Endothelial cell of umbilical vein (primary cell): ENCODE measurements around the gene INCENP. TPM values are rescaled to one million over a fixed set of nuclear protein-coding genes. Genes with fewer than 3 reads are reported as not detected.

Source experiments
- BruUV-seq: library from RNA; stranded (reverse); fragments of 400-500 nt; replicated peaks from 2 replicates; lab custom pipeline; 2021; lab: Mats Ljungman, UMichigan
- CTCF ChIA-PET: fragments of 300-600, 350-600 bp; sonication (Branson Sonifier 250); formaldehyde crosslinking; loops from one replicate; lab custom pipeline; 2021; ENCODE audit warnings: antibody characterized with exemption, inconsistent platforms; lab: Charles Lee
- POLR2A ChIA-PET: fragments of 300-600, 350-600 bp; sonication (Branson Sonifier 250); formaldehyde crosslinking; loops from one replicate; lab custom pipeline; 2021; ENCODE audit warnings: antibody characterized with exemption, inconsistent platforms; lab: Charles Lee
- DNase-seq: peaks from one replicate; pipeline ENCODE4 v3.0.0-alpha.2; 2011; ENCODE audit warnings: low read depth, low spot score
- FAIRE-seq: peaks from 2 replicates; lab custom pipeline; 2011; peaks lifted over from hg19 to GRCh38; lab: Jason Lieb, UNC
- H2AFZ ChIP-seq: 2 replicates; pipeline ENCODE4 v1.6.0; 2012; ENCODE audit warnings: low read depth, low read length, control low read depth, inconsistent platforms
- H3K27ac ChIP-seq: 2 replicates; pipeline ENCODE4 v1.5.1; 2011; ENCODE audit warnings: low read depth, mild to moderate bottlenecking, control low read depth, low read length, moderate library complexity; ENCODE audit not compliant: insufficient read depth
- H3K27me3 ChIP-seq, 2 experiments: 2 replicates each; pipeline versions ENCODE4 v1.6.0 to v1.6.1; 2011; ENCODE audit warnings: low read length in 2 of 2, mixed read lengths in 1 of 2; ENCODE audit not compliant: control insufficient read depth in 2 of 2, insufficient read depth in 2 of 2
- H3K36me3 ChIP-seq, 2 experiments: 2 replicates in 1 of 2; 3 replicates in 1 of 2; pipeline ENCODE4 v1.5.1; 2011; ENCODE audit warnings: low read length in 2 of 2, mild to moderate bottlenecking in 1 of 2, moderate library complexity in 1 of 2; ENCODE audit not compliant: control insufficient read depth in 2 of 2, insufficient read depth in 2 of 2; ENCODE audit errors: extremely low read depth in 1 of 2
- H3K4me1 ChIP-seq: 3 replicates; pipeline ENCODE4 v1.5.1; 2011; ENCODE audit warnings: mild to moderate bottlenecking, low read length; ENCODE audit not compliant: control insufficient read depth, insufficient read depth; ENCODE audit errors: extremely low read depth
- H3K4me2 ChIP-seq: 2 replicates; pipeline ENCODE4 v1.6.1; 2011; ENCODE audit warnings: low read length, control low read depth, mixed read lengths; ENCODE audit not compliant: insufficient read depth
- H3K4me3 ChIP-seq, 3 experiments: fragments of 200-600 bp in 1 of 3; sonication (generic), shearing (Covaris generic) in 1 of 3; replicated peaks in 1 of 3; 2 replicates each; pipeline ENCODE4 v1.5.1; 2011 to 2016; ENCODE audit warnings: control low read depth in 3 of 3, low read length in 3 of 3, mild to moderate bottlenecking in 2 of 3, inconsistent platforms in 1 of 3, low read depth in 1 of 3, moderate library complexity in 1 of 3; ENCODE audit not compliant: insufficient read depth in 1 of 3
- H3K79me2 ChIP-seq: 2 replicates; pipeline ENCODE4 v1.6.0; 2012; ENCODE audit warnings: low read length, inconsistent platforms; ENCODE audit not compliant: control insufficient read depth, insufficient read depth
- H3K9ac ChIP-seq: replicated peaks from 2 replicates; pipeline ENCODE3; 2011; ENCODE audit warnings: low read length, control low read depth; ENCODE audit not compliant: insufficient read depth; ENCODE audit errors: extremely low read depth
- H3K9me1 ChIP-seq: replicated peaks from 3 replicates; pipeline ENCODE4 v1.6.0; 2011; ENCODE audit warnings: mild to moderate bottlenecking, low read length; ENCODE audit not compliant: control insufficient read depth, insufficient read depth; ENCODE audit errors: extremely low read depth
- H3K9me3 ChIP-seq: replicated peaks from 2 replicates; pipeline ENCODE4 v1.5.1; 2012; ENCODE audit warnings: low read length, inconsistent platforms; ENCODE audit not compliant: control insufficient read depth, insufficient read depth
- H4K20me1 ChIP-seq: replicated peaks from 2 replicates; pipeline ENCODE3; 2011; ENCODE audit warnings: mild to moderate bottlenecking, low read length; ENCODE audit not compliant: control insufficient read depth, insufficient read depth; ENCODE audit errors: extremely low read depth
- EZH2 ChIP-seq: IDR thresholded peaks from 2 replicates; pipeline ENCODE4 v1.6.1; 2012; ENCODE audit warnings: borderline replicate concordance, low read depth, mild to moderate bottlenecking, moderate library complexity, low read length, inconsistent platforms; ENCODE audit not compliant: severe bottlenecking
- FOS ChIP-seq: IDR thresholded peaks from 2 replicates; pipeline ENCODE4 v1.6.1; 2011; ENCODE audit warnings: mild to moderate bottlenecking, low read length, moderate library complexity, borderline replicate concordance; ENCODE audit not compliant: insufficient read depth
- GATA2 ChIP-seq: IDR thresholded peaks from 2 replicates; pipeline ENCODE4 v1.7.0; 2011; ENCODE audit warnings: low read depth, mild to moderate bottlenecking, moderate library complexity, mixed read lengths, low read length; ENCODE audit not compliant: insufficient read length, insufficient read depth
- JUN ChIP-seq: IDR thresholded peaks from 2 replicates; pipeline ENCODE4 v1.6.1; 2011; ENCODE audit warnings: borderline replicate concordance, low read depth; ENCODE audit not compliant: insufficient read length, insufficient read depth
- POLR2A ChIP-seq: IDR thresholded peaks from 2 replicates; pipeline ENCODE4 v1.6.1; 2012; ENCODE audit warnings: low read depth, mild to moderate bottlenecking, control low read depth, low read length
- POLR2AphosphoS5 ChIP-seq: IDR thresholded peaks from 2 replicates; pipeline ENCODE4 v1.6.1; 2012; ENCODE audit warnings: low read depth, mild to moderate bottlenecking, control low read depth, low read length, moderate library complexity; ENCODE audit not compliant: insufficient read depth
- dilution Hi-C: fragments of 300-500 bp; cut with MboI; formaldehyde crosslinking; loops from one replicate; pipeline ENCODE4 v1.15.0; 2019; ENCODE audit warnings: low sequenced_read_pairs; ENCODE audit not compliant: extremely low pct_ligation_motif_present
- intact Hi-C: fragments of 100-400 bp; cut with micrococcal nuclease; formaldehyde crosslinking; loops from one replicate; pipeline ENCODE4 v1.10.0; 2022
- polyA plus RNA-seq, 4 experiments: library from polyadenylated mRNA; depleted of rRNA in 3 of 4; stranded (reverse) in 3 of 4; unstranded in 1 of 4; fragments of >200 nt; gene quantifications; 2 replicates each; pipeline versions ENCODE4 v1.2.1 to v1.2.3, GENCODE V29; 2011 to 2012; ENCODE audit warnings: missing spikeins in 1 of 4
- total RNA-seq: library from RNA; stranded (reverse); gene quantifications from 2 replicates; pipeline ENCODE4 v1.2.3, GENCODE V29; 2021
- TF ChIP-seq, protein P1 (sequence below): IDR thresholded peaks from 2 replicates; pipeline ENCODE4 v1.6.1; 2011; ENCODE audit not compliant: insufficient read depth, insufficient read length
- TF ChIP-seq, protein P2 (sequence below), 2 donors: IDR thresholded peaks; 1 replicate in 1 of 2; 2 replicates in 1 of 2; pipeline ENCODE4 v1.5.1; 2011; ENCODE audit warnings: low read length in 2 of 2, mild to moderate bottlenecking in 2 of 2, moderate library complexity in 2 of 2, control low read depth in 1 of 2, inconsistent platforms in 1 of 2, low read depth in 1 of 2; ENCODE audit not compliant: insufficient read depth in 1 of 2; ENCODE audit errors: extremely low read depth in 1 of 2

The INCENP gene
- total and polyA plus RNA-seq, 2 donors (not counting 3 experiments of a cell fraction or from before 2014, with no cell fraction given) = 22.9 to 86.8 TPM

DNA sequence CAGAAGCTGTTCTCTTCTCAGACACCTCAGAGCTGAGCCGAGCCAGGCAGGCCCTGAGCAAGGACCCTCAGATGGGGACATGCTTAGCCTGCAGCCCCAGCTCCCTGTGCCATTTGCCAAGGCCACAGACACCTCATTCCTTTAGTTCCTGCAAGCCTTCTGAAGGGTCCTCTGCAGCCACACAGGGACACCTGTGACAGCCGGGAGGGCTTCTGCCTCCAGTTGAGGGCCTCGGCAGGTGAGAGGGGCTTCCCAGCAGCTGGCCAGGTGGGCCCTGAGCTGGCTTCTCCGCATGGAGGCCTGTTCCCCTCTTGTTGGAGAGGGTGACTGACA is 18.2 kb downstream of the INCENP start:
- no peak overlapping the region for H2AFZ ChIP-seq
- H3K9me1 ChIP-seq = no peaks in the 10 kb centered on the region
- no peak for FAIRE-seq
- no peaks in the 10 kb centered on the region for H3K27me3 ChIP-seq
- no peak overlapping the region for H3K9ac ChIP-seq
- H3K4me2 ChIP-seq = no peak overlapping the region
- no peak for DNase-seq
- H3K27ac ChIP-seq = no peak overlapping the region
- TF ChIP-seq, protein P1, sequence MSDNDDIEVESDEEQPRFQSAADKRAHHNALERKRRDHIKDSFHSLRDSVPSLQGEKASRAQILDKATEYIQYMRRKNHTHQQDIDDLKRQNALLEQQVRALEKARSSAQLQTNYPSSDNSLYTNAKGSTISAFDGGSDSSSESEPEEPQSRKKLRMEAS = no peak
- TF ChIP-seq GATA2 = no peak
- no peak for TF ChIP-seq POLR2A
- TF ChIP-seq FOS = no peak
- TF ChIP-seq, protein P2, sequence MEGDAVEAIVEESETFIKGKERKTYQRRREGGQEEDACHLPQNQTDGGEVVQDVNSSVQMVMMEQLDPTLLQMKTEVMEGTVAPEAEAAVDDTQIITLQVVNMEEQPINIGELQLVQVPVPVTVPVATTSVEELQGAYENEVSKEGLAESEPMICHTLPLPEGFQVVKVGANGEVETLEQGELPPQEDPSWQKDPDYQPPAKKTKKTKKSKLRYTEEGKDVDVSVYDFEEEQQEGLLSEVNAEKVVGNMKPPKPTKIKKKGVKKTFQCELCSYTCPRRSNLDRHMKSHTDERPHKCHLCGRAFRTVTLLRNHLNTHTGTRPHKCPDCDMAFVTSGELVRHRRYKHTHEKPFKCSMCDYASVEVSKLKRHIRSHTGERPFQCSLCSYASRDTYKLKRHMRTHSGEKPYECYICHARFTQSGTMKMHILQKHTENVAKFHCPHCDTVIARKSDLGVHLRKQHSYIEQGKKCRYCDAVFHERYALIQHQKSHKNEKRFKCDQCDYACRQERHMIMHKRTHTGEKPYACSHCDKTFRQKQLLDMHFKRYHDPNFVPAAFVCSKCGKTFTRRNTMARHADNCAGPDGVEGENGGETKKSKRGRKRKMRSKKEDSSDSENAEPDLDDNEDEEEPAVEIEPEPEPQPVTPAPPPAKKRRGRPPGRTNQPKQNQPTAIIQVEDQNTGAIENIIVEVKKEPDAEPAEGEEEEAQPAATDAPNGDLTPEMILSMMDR (IDR thresholded peaks at IDR 0.05; ENCODE audit: extremely low read depth in 1 of 2, insufficient read depth in 1 of 2, low read depth in 1 of 2, low read length in 2 of 2) = no peak
- TF ChIP-seq JUN = no peak
- TF ChIP-seq POLR2AphosphoS5 = no peak
- TF ChIP-seq EZH2 = no peak
- ChIA-PET CTCF (interaction anchor here (2.9 kb wide), 1 partner anchor 10 kb away, joined by 11 read pairs; no protein-coding TSS in a partner anchor), POLR2A (no interaction called here)
- H3K9me3 ChIP-seq = no peaks in the 10 kb centered on the region
- intact Hi-C loops (loop anchor here (2.0 kb wide), 1 partner anchor 67 kb away; the partner anchor contains the start of gene SCGB2A1), dilution Hi-C loops (no loop called here)
- H3K4me3 ChIP-seq = no peak overlapping the region
- H3K36me3 ChIP-seq = peaks cover 31 to 45% of the 10 kb centered on the region in 2 experiments
- H4K20me1 ChIP-seq = no peaks in the 10 kb centered on the region
- H3K4me1 ChIP-seq = no peaks in the 10 kb centered on the region
- no TSS peak for BruUV-seq
- H3K79me2 ChIP-seq = peaks cover 13% of the 10 kb centered on the region
